ENCODE measurements around the gene PDGFRB. TPM values are rescaled to one million over a fixed set of nuclear protein-coding genes. Genes with fewer than 3 reads are reported as not detected.

Gene PDGFRB
- total RNA-seq, 1 donor from 2014 or later, result 4.6 TPM

GRCh38 chr5:150196514-150196913 is 40.9 kb upstream of the PDGFRB start:
- no peak for DNase-seq (ENCODE audit: low read depth)
- no peak overlapping the region for H3K4me3 ChIP-seq (ENCODE audit: low read depth, low read length)
- TF ChIP-seq CTCF (conservative IDR thresholded peaks at IDR 0.05; ENCODE audit: low read depth, low read length), result no peak

- no peak for DNase-seq (ENCODE audit: low read depth)
- H3K4me3 ChIP-seq (ENCODE audit: low read depth, low read length), result no peak overlapping the region
- TF ChIP-seq CTCF (conservative IDR thresholded peaks at IDR 0.05; ENCODE audit: low read depth, low read length), result no peak
Measured at GRCh38 chr5:150195736-150196485, 40.3 kb upstream of the PDGFRB start.

- DNase-seq (ENCODE audit: low read depth), result no peak
- TF ChIP-seq CTCF (conservative IDR thresholded peaks at IDR 0.05; ENCODE audit: low read depth, low read length), result no peak
- no peak overlapping the region for H3K4me3 ChIP-seq (ENCODE audit: low read depth, low read length)
Measured at GRCh38 chr5:150192462-150192861, 36.8 kb upstream of the PDGFRB start.

GRCh38 chr5:150190987-150191386 is 35.3 kb upstream of the PDGFRB start:
- H3K4me3 ChIP-seq (ENCODE audit: low read depth, low read length), result no peak overlapping the region
- TF ChIP-seq CTCF (conservative IDR thresholded peaks at IDR 0.05; ENCODE audit: low read depth, low read length), result no peak
- no peak for DNase-seq (ENCODE audit: low read depth)

GRCh38 chr5:150190503-150190979 is 34.9 kb upstream of the PDGFRB start:
- no peak overlapping the region for H3K4me3 ChIP-seq (ENCODE audit: low read depth, low read length)
- no peak for DNase-seq (ENCODE audit: low read depth)
- TF ChIP-seq CTCF (conservative IDR thresholded peaks at IDR 0.05; ENCODE audit: low read depth, low read length), result no peak

GRCh38 chr5:150189728-150190502 is 34.3 kb upstream of the PDGFRB start, which contains the start of gene SLC6A7:
Gene SLC6A7 (plus strand): TSS chr5:150190062. CDS start chr5:150190328, 266 bp downstream.
- no peak for DNase-seq (ENCODE audit: low read depth)
- H3K4me3 ChIP-seq (ENCODE audit: low read depth, low read length), result no peak within 1 kb of the TSS
- no peak for TF ChIP-seq CTCF (conservative IDR thresholded peaks at IDR 0.05; ENCODE audit: low read depth, low read length)

Measured in epithelial cell of proximal tubule (primary cell).